Measurements from ENCODE around the gene LRRC37A3. TPM values are rescaled to one million over a fixed set of nuclear protein-coding genes. Genes with fewer than 3 reads are reported as not detected.
"Not testable (repeated sequence)": the region's sequence is repeated elsewhere in the genome, so short reads cannot be mapped to it uniquely, and the experiment has no call there.

The LRRC37A3 gene
- polyA plus RNA-seq, 3 donors = 0.31 to 3.9 (median 0.56) TPM

GRCh38 chr17:64961563-64962378, 42.5 kb upstream of the LRRC37A3 start:
- peaks cover 20% of the 10 kb centered on the region for H3K4me1 Mint-ChIP-seq
- H3K36me3 Mint-ChIP-seq; H4K20me1 ChIP-seq (ENCODE audit: insufficient read depth, low read length); H3K79me2 ChIP-seq (ENCODE audit: insufficient read depth, low read length); H3K9ac ChIP-seq (ENCODE audit: insufficient read depth, low read length, poor library complexity, severe bottlenecking); H3K36me3 ChIP-seq (replicated peaks in 1 of 2; ENCODE audit: control insufficient read depth in 1 of 2, insufficient read depth in 2 of 2, low read length in 2 of 2); H3K9me3 ChIP-seq (replicated peaks in 1 of 2; ENCODE audit: control insufficient read depth in 1 of 2, insufficient read depth in 1 of 2, low read length in 2 of 2); H3K27me3 Mint-ChIP-seq (ENCODE audit: low read depth in 3 of 3); H3K27ac ChIP-seq (ENCODE audit: low read depth in 1 of 2, low read length in 2 of 2); H3K27me3 ChIP-seq (ENCODE audit: control insufficient read depth in 2 of 2, insufficient read depth in 2 of 2, low read length in 2 of 2); H3K9me3 Mint-ChIP-seq; H2AFZ ChIP-seq (ENCODE audit: insufficient read depth, low read depth, low read length, poor library complexity, severe bottlenecking): not testable (repeated sequence)
- H3K4me1 ChIP-seq (ENCODE audit: control insufficient read depth in 1 of 2, insufficient read depth in 2 of 2, low read length in 2 of 2) = peaks cover 10 to 26% of the 10 kb centered on the region in 2 donors
- peak; percentile 56 to 69 (median 65) for DNase-seq
- H3K27ac Mint-ChIP-seq = peak overlapping the region in 1 of 7 donors; percentile 40
- peak overlapping the region in 1 of 2 donors; percentile 63 for H3K4me3 Mint-ChIP-seq
- 5% methylated on average over 12 of the region's 13 CpGs for WGBS (ENCODE audit: insufficient coverage)
- TF ChIP-seq CTCF (IDR thresholded peaks at IDR 0.05) = peak; percentile 79
- intact Hi-C loops (cut with micrococcal nuclease) = loop anchor here in 1 of 2 donors (5.0 to 10.0 kb wide), 2 partner anchors 141 to 187 kb away; no protein-coding TSS in a partner anchor
- peak overlapping the region; percentile 14 for H3K4me2 ChIP-seq (replicated peaks; ENCODE audit: extremely low read depth, low read length, poor library complexity, severe bottlenecking)
- peak overlapping the region in 1 of 3 experiments; percentile 16 for H3K4me3 ChIP-seq (replicated peaks in 1 of 3; ENCODE audit: low read depth in 2 of 3, low read length in 3 of 3)

GRCh38 chr17:64951877-64952276, 32.6 kb upstream of the LRRC37A3 start:
- Histone ChIP-seq H3K4me2 (replicated peaks; ENCODE audit: extremely low read depth, low read length, poor library complexity, severe bottlenecking) (no peak overlapping the region), H3K4me3 (replicated peaks in 1 of 3; ENCODE audit: low read depth in 2 of 3, low read length in 3 of 3) (no peak overlapping the region), H3K27me3 (ENCODE audit: control insufficient read depth in 2 of 2, insufficient read depth in 2 of 2, low read length in 2 of 2) (no peaks in the 10 kb centered on the region), H3K4me1 (ENCODE audit: control insufficient read depth in 1 of 2, insufficient read depth in 2 of 2, low read length in 2 of 2) (no peaks in the 10 kb centered on the region), H3K9me3 (replicated peaks in 1 of 2; ENCODE audit: control insufficient read depth in 1 of 2, insufficient read depth in 1 of 2, low read length in 2 of 2) (no peaks in the 10 kb centered on the region), H3K27ac (ENCODE audit: low read depth in 1 of 2, low read length in 2 of 2) (no peak overlapping the region), H4K20me1 (ENCODE audit: insufficient read depth, low read length) (no peaks in the 10 kb centered on the region), H3K79me2 (ENCODE audit: insufficient read depth, low read length) (no peaks in the 10 kb centered on the region), H2AFZ (ENCODE audit: insufficient read depth, low read depth, low read length, poor library complexity, severe bottlenecking) (no peak overlapping the region), H3K36me3 (replicated peaks in 1 of 2; ENCODE audit: control insufficient read depth in 1 of 2, insufficient read depth in 2 of 2, low read length in 2 of 2) (no peaks in the 10 kb centered on the region), H3K9ac (ENCODE audit: insufficient read depth, low read length, poor library complexity, severe bottlenecking) (no peak overlapping the region)
- H3K9me3 Mint-ChIP-seq = no peaks in the 10 kb centered on the region
- intact Hi-C loops (cut with micrococcal nuclease) = no loop called here
- no CpG with 5 or more reads among the region's 1 CpG for WGBS (ENCODE audit: insufficient coverage)
- no peak overlapping the region for H3K27ac Mint-ChIP-seq
- H3K36me3 Mint-ChIP-seq = no peaks in the 10 kb centered on the region
- H3K4me3 Mint-ChIP-seq = no peak overlapping the region
- no peak for DNase-seq
- TF ChIP-seq CTCF (IDR thresholded peaks at IDR 0.05) = no peak
- no peaks in the 10 kb centered on the region for H3K4me1 Mint-ChIP-seq
- no peaks in the 10 kb centered on the region for H3K27me3 Mint-ChIP-seq (ENCODE audit: low read depth in 3 of 3)

Measured in CD14-positive monocyte (primary cell).